NT2/D1 (cell line): ENCODE data around the gene PRKAG2.

Source experiments
- SUZ12 ChIP-seq: IDR thresholded peaks from 2 replicates; pipeline ENCODE4 v1.6.1; 2011; ENCODE audit not compliant: insufficient read length, insufficient read depth; ENCODE audit errors: extremely low read depth
- YY1 ChIP-seq: IDR thresholded peaks from 2 replicates; pipeline ENCODE4 v1.6.1; 2011; ENCODE audit not compliant: insufficient read length, insufficient read depth

DNA sequence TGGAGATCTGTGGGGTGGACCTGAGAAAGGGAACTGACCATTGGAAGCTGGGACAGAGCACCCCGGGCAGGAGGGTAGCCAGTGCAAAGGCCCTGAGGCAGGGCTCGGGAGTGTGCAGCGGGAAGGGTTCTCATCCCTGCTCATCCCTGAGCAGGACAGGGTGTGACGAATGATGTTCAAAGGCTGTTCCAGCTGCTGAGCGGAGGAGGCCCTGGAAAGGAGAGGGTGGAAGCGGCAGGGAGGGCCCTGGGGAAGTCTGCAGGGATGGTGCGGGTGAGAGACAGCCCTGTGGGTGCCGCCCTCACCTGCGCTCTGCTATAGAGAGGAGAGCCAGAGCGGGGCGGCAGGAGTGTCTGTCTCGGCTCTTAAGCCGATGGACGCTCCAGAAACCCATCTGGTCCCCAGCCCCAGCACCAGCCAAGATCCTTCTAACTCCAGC is 43.7 kb downstream of the PRKAG2 start:
- no peak for TF ChIP-seq YY1
- TF ChIP-seq SUZ12 = no peak
